NCI-H1930 (cell line): Measurements from ENCODE around the gene MPPED1.

Source experiments
- DNase-seq, 2 experiments: peaks; one replicate each; lab custom pipeline; 2025; lab: John Stamatoyannopoulos, UW

Gene MPPED1

GRCh38 chr22:43411040-43411868 is 560 bp upstream of the MPPED1 start:
- no peak for DNase-seq

GRCh38 chr22:43412808-43413795 is 1.3 kb downstream of the MPPED1 start:
- DNase-seq = no peak

- no peak for DNase-seq
Observed at GRCh38 chr22:43413826-43414225, 2.0 kb downstream of the MPPED1 start.

- DNase-seq = no peak
Observed at GRCh38 chr22:43415681-43416080, 3.9 kb downstream of the MPPED1 start.

GRCh38 chr22:43417555-43417954 is 5.7 kb downstream of the MPPED1 start:
- DNase-seq = no peak

- DNase-seq = no peak
Observed at GRCh38 chr22:43418079-43418825, 6.4 kb downstream of the MPPED1 start.

- DNase-seq = no peak
Observed at GRCh38 chr22:43419371-43420080, 7.7 kb downstream of the MPPED1 start.

GRCh38 chr22:43421046-43421665 is 9.3 kb downstream of the MPPED1 start:
- no peak for DNase-seq

GRCh38 chr22:43421914-43422615 is 10.3 kb downstream of the MPPED1 start:
- no peak for DNase-seq

- DNase-seq = no peak
Observed at GRCh38 chr22:43423046-43423445, 11.2 kb downstream of the MPPED1 start.

GRCh38 chr22:43424201-43424600 is 12.4 kb downstream of the MPPED1 start:
- no peak for DNase-seq

GRCh38 chr22:43424666-43425630 is 13.1 kb downstream of the MPPED1 start:
- no peak for DNase-seq

- no peak for DNase-seq
Observed at GRCh38 chr22:43425976-43426785, 14.4 kb downstream of the MPPED1 start.

GRCh38 chr22:43426816-43427215 is 15.0 kb downstream of the MPPED1 start:
- no peak for DNase-seq

- no peak for DNase-seq
Observed at GRCh38 chr22:43427296-43428004, 15.6 kb downstream of the MPPED1 start.

GRCh38 chr22:43428005-43428485 is 16.2 kb downstream of the MPPED1 start:
- DNase-seq = no peak

GRCh38 chr22:43428521-43428920 is 16.7 kb downstream of the MPPED1 start:
- no peak for DNase-seq
